Endothelial cell of umbilical vein (primary cell): Measurements from ENCODE around the gene KCNK1. TPM values are rescaled to one million over a fixed set of nuclear protein-coding genes. Genes with fewer than 3 reads are reported as not detected.

ENCODE experiments used
- BruUV-seq: library from RNA; stranded (reverse); fragments of 400-500 nt; replicated peaks from 2 replicates; lab custom pipeline; 2021; lab: Mats Ljungman, UMichigan
- CTCF ChIA-PET: fragments of 300-600, 350-600 bp; sonication (Branson Sonifier 250); formaldehyde crosslinking; loops from one replicate; lab custom pipeline; 2021; ENCODE audit warnings: antibody characterized with exemption, inconsistent platforms; lab: Charles Lee
- POLR2A ChIA-PET: fragments of 300-600, 350-600 bp; sonication (Branson Sonifier 250); formaldehyde crosslinking; loops from one replicate; lab custom pipeline; 2021; ENCODE audit warnings: antibody characterized with exemption, inconsistent platforms; lab: Charles Lee
- DNase-seq: peaks from one replicate; pipeline ENCODE4 v3.0.0-alpha.2; 2011; ENCODE audit warnings: low read depth, low spot score
- FAIRE-seq: peaks from 2 replicates; lab custom pipeline; 2011; peaks lifted over from hg19 to GRCh38; lab: Jason Lieb, UNC
- H2AFZ ChIP-seq: 2 replicates; pipeline ENCODE4 v1.6.0; 2012; ENCODE audit warnings: low read depth, low read length, control low read depth, inconsistent platforms
- H3K27ac ChIP-seq: 2 replicates; pipeline ENCODE4 v1.5.1; 2011; ENCODE audit warnings: low read depth, mild to moderate bottlenecking, control low read depth, low read length, moderate library complexity; ENCODE audit not compliant: insufficient read depth
- H3K27me3 ChIP-seq, 2 experiments: 2 replicates each; pipeline versions ENCODE4 v1.6.0 to v1.6.1; 2011; ENCODE audit warnings: low read length in 2 of 2, mixed read lengths in 1 of 2; ENCODE audit not compliant: control insufficient read depth in 2 of 2, insufficient read depth in 2 of 2
- H3K36me3 ChIP-seq, 2 experiments: 2 replicates in 1 of 2; 3 replicates in 1 of 2; pipeline ENCODE4 v1.5.1; 2011; ENCODE audit warnings: low read length in 2 of 2, mild to moderate bottlenecking in 1 of 2, moderate library complexity in 1 of 2; ENCODE audit not compliant: control insufficient read depth in 2 of 2, insufficient read depth in 2 of 2; ENCODE audit errors: extremely low read depth in 1 of 2
- H3K4me1 ChIP-seq: 3 replicates; pipeline ENCODE4 v1.5.1; 2011; ENCODE audit warnings: mild to moderate bottlenecking, low read length; ENCODE audit not compliant: control insufficient read depth, insufficient read depth; ENCODE audit errors: extremely low read depth
- H3K4me2 ChIP-seq: 2 replicates; pipeline ENCODE4 v1.6.1; 2011; ENCODE audit warnings: low read length, control low read depth, mixed read lengths; ENCODE audit not compliant: insufficient read depth
- H3K4me3 ChIP-seq, 3 experiments: fragments of 200-600 bp in 1 of 3; sonication (generic), shearing (Covaris generic) in 1 of 3; replicated peaks in 1 of 3; 2 replicates each; pipeline ENCODE4 v1.5.1; 2011 to 2016; ENCODE audit warnings: control low read depth in 3 of 3, low read length in 3 of 3, mild to moderate bottlenecking in 2 of 3, inconsistent platforms in 1 of 3, low read depth in 1 of 3, moderate library complexity in 1 of 3; ENCODE audit not compliant: insufficient read depth in 1 of 3
- H3K79me2 ChIP-seq: 2 replicates; pipeline ENCODE4 v1.6.0; 2012; ENCODE audit warnings: low read length, inconsistent platforms; ENCODE audit not compliant: control insufficient read depth, insufficient read depth
- H3K9ac ChIP-seq: replicated peaks from 2 replicates; pipeline ENCODE3; 2011; ENCODE audit warnings: low read length, control low read depth; ENCODE audit not compliant: insufficient read depth; ENCODE audit errors: extremely low read depth
- H3K9me1 ChIP-seq: replicated peaks from 3 replicates; pipeline ENCODE4 v1.6.0; 2011; ENCODE audit warnings: mild to moderate bottlenecking, low read length; ENCODE audit not compliant: control insufficient read depth, insufficient read depth; ENCODE audit errors: extremely low read depth
- H3K9me3 ChIP-seq: replicated peaks from 2 replicates; pipeline ENCODE4 v1.5.1; 2012; ENCODE audit warnings: low read length, inconsistent platforms; ENCODE audit not compliant: control insufficient read depth, insufficient read depth
- H4K20me1 ChIP-seq: replicated peaks from 2 replicates; pipeline ENCODE3; 2011; ENCODE audit warnings: mild to moderate bottlenecking, low read length; ENCODE audit not compliant: control insufficient read depth, insufficient read depth; ENCODE audit errors: extremely low read depth
- EZH2 ChIP-seq: IDR thresholded peaks from 2 replicates; pipeline ENCODE4 v1.6.1; 2012; ENCODE audit warnings: borderline replicate concordance, low read depth, mild to moderate bottlenecking, moderate library complexity, low read length, inconsistent platforms; ENCODE audit not compliant: severe bottlenecking
- FOS ChIP-seq: IDR thresholded peaks from 2 replicates; pipeline ENCODE4 v1.6.1; 2011; ENCODE audit warnings: mild to moderate bottlenecking, low read length, moderate library complexity, borderline replicate concordance; ENCODE audit not compliant: insufficient read depth
- GATA2 ChIP-seq: IDR thresholded peaks from 2 replicates; pipeline ENCODE4 v1.7.0; 2011; ENCODE audit warnings: low read depth, mild to moderate bottlenecking, moderate library complexity, mixed read lengths, low read length; ENCODE audit not compliant: insufficient read length, insufficient read depth
- JUN ChIP-seq: IDR thresholded peaks from 2 replicates; pipeline ENCODE4 v1.6.1; 2011; ENCODE audit warnings: borderline replicate concordance, low read depth; ENCODE audit not compliant: insufficient read length, insufficient read depth
- MAX ChIP-seq: IDR thresholded peaks from 2 replicates; pipeline ENCODE4 v1.6.1; 2011; ENCODE audit not compliant: insufficient read depth, insufficient read length
- MYC ChIP-seq: IDR thresholded peaks from one replicate; pipeline ENCODE4 v1.6.1; 2011; ENCODE audit warnings: mild to moderate bottlenecking, low read depth, low read length
- POLR2A ChIP-seq: IDR thresholded peaks from 2 replicates; pipeline ENCODE4 v1.6.1; 2012; ENCODE audit warnings: low read depth, mild to moderate bottlenecking, control low read depth, low read length
- POLR2AphosphoS5 ChIP-seq: IDR thresholded peaks from 2 replicates; pipeline ENCODE4 v1.6.1; 2012; ENCODE audit warnings: low read depth, mild to moderate bottlenecking, control low read depth, low read length, moderate library complexity; ENCODE audit not compliant: insufficient read depth
- dilution Hi-C: fragments of 300-500 bp; cut with MboI; formaldehyde crosslinking; loops from one replicate; pipeline ENCODE4 v1.15.0; 2019; ENCODE audit warnings: low sequenced_read_pairs; ENCODE audit not compliant: extremely low pct_ligation_motif_present
- intact Hi-C: fragments of 100-400 bp; cut with micrococcal nuclease; formaldehyde crosslinking; loops from one replicate; pipeline ENCODE4 v1.10.0; 2022
- polyA plus RNA-seq, 4 experiments: library from polyadenylated mRNA; depleted of rRNA in 3 of 4; stranded (reverse) in 3 of 4; unstranded in 1 of 4; fragments of >200 nt; gene quantifications; 2 replicates each; pipeline versions ENCODE4 v1.2.1 to v1.2.3, GENCODE V29; 2011 to 2012; ENCODE audit warnings: missing spikeins in 1 of 4
- total RNA-seq: library from RNA; stranded (reverse); gene quantifications from 2 replicates; pipeline ENCODE4 v1.2.3, GENCODE V29; 2021
- TF ChIP-seq, protein P1 (sequence below), 2 donors: IDR thresholded peaks; 1 replicate in 1 of 2; 2 replicates in 1 of 2; pipeline ENCODE4 v1.5.1; 2011; ENCODE audit warnings: low read length in 2 of 2, mild to moderate bottlenecking in 2 of 2, moderate library complexity in 2 of 2, control low read depth in 1 of 2, inconsistent platforms in 1 of 2, low read depth in 1 of 2; ENCODE audit not compliant: insufficient read depth in 1 of 2; ENCODE audit errors: extremely low read depth in 1 of 2

Gene KCNK1
- total and polyA plus RNA-seq, 2 donors (not counting 3 experiments of a cell fraction or from before 2014, with no cell fraction given) = 0.83 to 2.8 TPM

GRCh38 chr1:233714631-233715217 is 100.8 kb downstream of the KCNK1 start:
- H3K4me1 ChIP-seq = no peaks in the 10 kb centered on the region
- DNase-seq (no peak), FAIRE-seq (no peak)
- no peak overlapping the region for H3K9ac ChIP-seq
- H2AFZ ChIP-seq = no peak overlapping the region
- no TSS peak for BruUV-seq
- intact Hi-C loops = no loop called here
- H3K4me2 ChIP-seq = no peak overlapping the region
- H3K27me3 ChIP-seq = no peaks in the 10 kb centered on the region
- H3K79me2 ChIP-seq = no peaks in the 10 kb centered on the region
- ChIA-PET POLR2A (no interaction called here), CTCF (no interaction called here)
- dilution Hi-C loops = no loop called here
- H3K36me3 ChIP-seq = no peaks in the 10 kb centered on the region
- H3K9me1 ChIP-seq = no peaks in the 10 kb centered on the region
- no peaks in the 10 kb centered on the region for H4K20me1 ChIP-seq
- TF ChIP-seq FOS = no peak
- no peak for TF ChIP-seq GATA2
- no peak for TF ChIP-seq JUN
- TF ChIP-seq MAX = no peak
- TF ChIP-seq POLR2A = no peak
- no peak for TF ChIP-seq MYC
- no peak for TF ChIP-seq POLR2AphosphoS5
- no peak for TF ChIP-seq EZH2
- TF ChIP-seq, protein P1, sequence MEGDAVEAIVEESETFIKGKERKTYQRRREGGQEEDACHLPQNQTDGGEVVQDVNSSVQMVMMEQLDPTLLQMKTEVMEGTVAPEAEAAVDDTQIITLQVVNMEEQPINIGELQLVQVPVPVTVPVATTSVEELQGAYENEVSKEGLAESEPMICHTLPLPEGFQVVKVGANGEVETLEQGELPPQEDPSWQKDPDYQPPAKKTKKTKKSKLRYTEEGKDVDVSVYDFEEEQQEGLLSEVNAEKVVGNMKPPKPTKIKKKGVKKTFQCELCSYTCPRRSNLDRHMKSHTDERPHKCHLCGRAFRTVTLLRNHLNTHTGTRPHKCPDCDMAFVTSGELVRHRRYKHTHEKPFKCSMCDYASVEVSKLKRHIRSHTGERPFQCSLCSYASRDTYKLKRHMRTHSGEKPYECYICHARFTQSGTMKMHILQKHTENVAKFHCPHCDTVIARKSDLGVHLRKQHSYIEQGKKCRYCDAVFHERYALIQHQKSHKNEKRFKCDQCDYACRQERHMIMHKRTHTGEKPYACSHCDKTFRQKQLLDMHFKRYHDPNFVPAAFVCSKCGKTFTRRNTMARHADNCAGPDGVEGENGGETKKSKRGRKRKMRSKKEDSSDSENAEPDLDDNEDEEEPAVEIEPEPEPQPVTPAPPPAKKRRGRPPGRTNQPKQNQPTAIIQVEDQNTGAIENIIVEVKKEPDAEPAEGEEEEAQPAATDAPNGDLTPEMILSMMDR (IDR thresholded peaks at IDR 0.05; ENCODE audit: extremely low read depth in 1 of 2, insufficient read depth in 1 of 2, low read depth in 1 of 2, low read length in 2 of 2) = no peak
- H3K9me3 ChIP-seq = no peaks in the 10 kb centered on the region
- no peak overlapping the region for H3K4me3 ChIP-seq
- H3K27ac ChIP-seq = no peak overlapping the region
